Measurements from ENCODE around the gene LRRC28.

DNA sequence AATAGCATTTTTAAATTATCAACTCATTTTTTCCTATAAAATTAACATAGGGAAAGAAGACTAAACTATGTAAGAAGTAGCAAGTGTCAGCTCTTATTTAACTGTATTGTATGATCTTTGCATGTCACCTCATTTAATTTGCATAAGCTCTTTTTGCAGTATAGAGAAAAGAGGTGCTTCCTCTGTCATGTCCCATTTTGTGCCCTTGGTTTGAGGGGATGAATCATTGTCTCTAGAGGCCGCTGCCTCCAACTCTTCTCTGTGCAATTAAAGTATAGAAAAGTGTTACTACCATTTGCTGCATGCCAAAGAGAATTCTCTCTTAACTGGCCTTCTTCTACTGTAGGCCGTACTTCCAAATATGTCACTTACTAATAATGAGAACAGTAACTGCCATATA is 93.4 kb downstream of the LRRC28 start:
- TF ChIP-seq POLR2A (IDR thresholded peaks at IDR 0.05; ENCODE audit: low read depth, low read length) (no peak), TAF1 (IDR thresholded peaks at IDR 0.05; ENCODE audit: borderline replicate concordance, low read depth, low read length) (no peak), POLR2AphosphoS5 (IDR thresholded peaks at IDR 0.05; ENCODE audit: low read depth, low read length) (no peak)
